CD4-positive, alpha-beta T cell treated with Interleukin-4 for 4 hours (primary cell): ENCODE measurements around the gene PDE6H.

Experiments
- DNase-seq: peaks from one replicate; pipeline ENCODE4 v3.0.0-alpha.2; 2020

Gene PDE6H

GRCh38 chr12:14976658-14977057 lies 3.8 kb downstream of the PDE6H start:
- no peak for DNase-seq

- no peak for DNase-seq
Observed at GRCh38 chr12:14979468-14979867, 6.6 kb downstream of the PDE6H start.

GRCh38 chr12:14981049-14981448 lies 8.2 kb downstream of the PDE6H start:
- no peak for DNase-seq

GRCh38 chr12:14982562-14982961 lies 9.7 kb downstream of the PDE6H start:
- DNase-seq, result no peak

- no peak for DNase-seq
Observed at GRCh38 chr12:14982991-14983390, 10.1 kb downstream of the PDE6H start.

- no peak for DNase-seq
Observed at GRCh38 chr12:14984036-14984435, 11.2 kb downstream of the PDE6H start.

- no peak for DNase-seq
Observed at GRCh38 chr12:14984766-14985285, 12.0 kb downstream of the PDE6H start.

GRCh38 chr12:14986449-14986848 lies 13.6 kb downstream of the PDE6H start:
- DNase-seq, result no peak

GRCh38 chr12:14988035-14988434 lies 15.2 kb downstream of the PDE6H start:
- no peak for DNase-seq

GRCh38 chr12:14989790-14990189 lies 16.9 kb downstream of the PDE6H start:
- DNase-seq, result no peak

- DNase-seq, result no peak
Observed at GRCh38 chr12:14991069-14991468, 18.2 kb downstream of the PDE6H start.

GRCh38 chr12:14992673-14993072 lies 19.8 kb downstream of the PDE6H start:
- no peak for DNase-seq

GRCh38 chr12:14993117-14993516 lies 20.3 kb downstream of the PDE6H start:
- no peak for DNase-seq

- peak; percentile 24 for DNase-seq
Observed at GRCh38 chr12:14993537-14994266, 20.9 kb downstream of the PDE6H start.

GRCh38 chr12:14994610-14995009 lies 21.8 kb downstream of the PDE6H start:
- no peak for DNase-seq

GRCh38 chr12:14995583-14996425 lies 23.0 kb downstream of the PDE6H start:
- peak; percentile 63 for DNase-seq

GRCh38 chr12:14997998-14998397 lies 25.2 kb downstream of the PDE6H start:
- no peak for DNase-seq

- DNase-seq, result no peak
Observed at GRCh38 chr12:14999021-14999694, 26.3 kb downstream of the PDE6H start.

GRCh38 chr12:14999695-15000365 lies 27.0 kb downstream of the PDE6H start:
- DNase-seq, result no peak

- DNase-seq, result no peak
Observed at GRCh38 chr12:15000575-15000974, 27.7 kb downstream of the PDE6H start.

- DNase-seq, result no peak
Observed at GRCh38 chr12:15001733-15002382, 29.0 kb downstream of the PDE6H start.

GRCh38 chr12:15004421-15004820 lies 31.6 kb downstream of the PDE6H start:
- DNase-seq, result no peak
